ENCODE results near the gene SH3TC2. TPM values are rescaled to one million over a fixed set of nuclear protein-coding genes. Genes with fewer than 3 reads are reported as not detected.

Gene SH3TC2
- total and polyA plus RNA-seq, 10 of the 15 experiments (the other 5 are each of a cell fraction or from before 2014, with no cell fraction given), result not detected

DNA sequence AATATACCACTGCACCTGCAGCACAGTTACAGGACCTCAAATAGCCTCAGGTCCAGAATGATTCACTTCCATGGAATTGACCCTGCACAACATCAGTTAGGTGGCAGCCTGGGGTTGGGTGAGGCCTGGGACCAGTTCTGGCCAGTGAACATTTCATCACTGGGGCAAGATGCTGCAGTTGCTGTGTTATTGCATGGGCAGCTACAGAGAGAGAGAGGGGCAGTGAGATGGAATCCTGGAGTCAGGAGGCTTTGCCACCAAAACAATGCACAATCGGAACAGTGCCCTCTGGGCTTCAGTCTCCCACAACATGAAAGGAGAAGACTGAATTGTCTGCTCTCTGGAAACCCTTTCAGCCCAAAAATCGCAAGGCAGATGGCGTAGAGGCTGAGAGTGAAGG is 51.8 kb downstream of the SH3TC2 start:
- Histone ChIP-seq H4K20me1 (ENCODE audit: control insufficient read depth, insufficient read depth) (no peaks in the 10 kb centered on the region), H3K27me3 (replicated peaks in 1 of 2; ENCODE audit: control insufficient read depth in 2 of 2, insufficient read depth in 2 of 2, low read length in 1 of 2) (no peaks in the 10 kb centered on the region; a peak in 1 of 4 replicates), H2AFZ (ENCODE audit: control insufficient read depth, low read depth, low read length) (no peak overlapping the region), H3K4me1 (ENCODE audit: control insufficient read depth, insufficient read depth, low read length) (no peaks in the 10 kb centered on the region), H3K9ac (ENCODE audit: control insufficient read depth, insufficient read depth, low read length) (no peak overlapping the region), H3K4me3 (no peak overlapping the region), H3K4me2 (ENCODE audit: control insufficient read depth, insufficient read depth) (no peak overlapping the region), H3K36me3 (ENCODE audit: control insufficient read depth in 2 of 2, insufficient read depth in 2 of 2, low read length in 1 of 2) (no peaks in the 10 kb centered on the region), H3K9me3 (replicated peaks; ENCODE audit: control insufficient read depth, insufficient read depth, low read length) (no peaks in the 10 kb centered on the region), H3K27ac (ENCODE audit: control insufficient read depth, insufficient read depth) (no peak overlapping the region), H3K79me2 (ENCODE audit: control insufficient read depth, insufficient read depth, low read length) (no peaks in the 10 kb centered on the region)
- intact Hi-C loops (cut with micrococcal nuclease; ENCODE audit: unreplicated experiment) (no loop called here), in situ Hi-C loops (cut with MboI) (no loop called here)
- FAIRE-seq (no peak), ATAC-seq (no peak), DNase-seq (ENCODE audit: low read depth, low spot score) (no peak)
- ChIA-PET CTCF (interaction anchor here (0.7 to 3.1 kb wide), 3 partner anchors 17 to 280 kb away, joined by 3 to 9 read pairs (median 4); no protein-coding TSS in a partner anchor), POLR2A (no interaction called here), RAD21 (ENCODE audit: unreplicated experiment) (no interaction called here), SMC1A (ENCODE audit: uncharacterized antibody, unreplicated experiment) (interaction anchor here (1.3 kb wide), 1 partner anchor 281 kb away, joined by 4 read pairs; no protein-coding TSS in a partner anchor)
- no TSS peak for BruUV-seq (replicated peaks)
- no peak for TF ChIP-seq RUNX3 (IDR thresholded peaks at IDR 0.05; ENCODE audit: low read length)
- TF ChIP-seq, protein P1, sequence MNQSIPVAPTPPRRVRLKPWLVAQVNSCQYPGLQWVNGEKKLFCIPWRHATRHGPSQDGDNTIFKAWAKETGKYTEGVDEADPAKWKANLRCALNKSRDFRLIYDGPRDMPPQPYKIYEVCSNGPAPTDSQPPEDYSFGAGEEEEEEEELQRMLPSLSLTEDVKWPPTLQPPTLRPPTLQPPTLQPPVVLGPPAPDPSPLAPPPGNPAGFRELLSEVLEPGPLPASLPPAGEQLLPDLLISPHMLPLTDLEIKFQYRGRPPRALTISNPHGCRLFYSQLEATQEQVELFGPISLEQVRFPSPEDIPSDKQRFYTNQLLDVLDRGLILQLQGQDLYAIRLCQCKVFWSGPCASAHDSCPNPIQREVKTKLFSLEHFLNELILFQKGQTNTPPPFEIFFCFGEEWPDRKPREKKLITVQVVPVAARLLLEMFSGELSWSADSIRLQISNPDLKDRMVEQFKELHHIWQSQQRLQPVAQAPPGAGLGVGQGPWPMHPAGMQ (IDR thresholded peaks at IDR 0.05; ENCODE audit: borderline replicate concordance), result no peak
- no peak for TF ChIP-seq EZH2 (IDR thresholded peaks at IDR 0.05; ENCODE audit: borderline replicate concordance, control insufficient read depth, low read depth, low read length)
- WGBS (ENCODE audit: insufficient coverage, insufficient replicate concordance, low lambda C conversion rate, missing lambda C conversion rate), result 5% methylated on average over 3 of the region's 3 CpGs

DNA sequence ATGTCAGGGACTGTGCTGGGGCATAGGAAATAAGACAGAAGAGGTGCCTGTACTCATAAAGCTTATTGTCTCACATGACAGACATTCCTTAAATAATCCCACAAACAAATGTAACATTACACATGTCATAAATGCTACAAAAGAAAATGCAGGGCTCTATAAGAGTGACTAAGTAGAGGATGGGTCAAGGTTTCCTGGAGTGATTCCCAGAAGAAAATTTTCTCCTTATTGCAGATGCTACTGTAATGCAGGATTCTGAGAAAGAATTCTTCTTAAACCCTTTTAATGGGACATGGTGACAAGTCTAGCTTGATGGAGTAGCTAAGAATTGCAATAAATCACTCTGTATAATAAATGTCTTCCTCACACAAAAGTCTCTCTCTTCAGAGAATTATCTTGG is 55.7 kb downstream of the SH3TC2 start:
- DNase-seq (ENCODE audit: low read depth, low spot score), result no peak
- TF ChIP-seq LARP7 (IDR thresholded peaks at IDR 0.05) (no peak), ZZZ3 (IDR thresholded peaks at IDR 0.05; ENCODE audit: control insufficient read depth, insufficient read length, low read depth) (no peak), EGR1 (IDR thresholded peaks at IDR 0.05; ENCODE audit: borderline replicate concordance in 1 of 2, low read depth in 2 of 2, low read length in 2 of 2) (no peak), YBX1 (IDR thresholded peaks at IDR 0.05) (no peak), STAT1 (conservative IDR thresholded peaks at IDR 0.05) (no peak), TAF1 (IDR thresholded peaks at IDR 0.05; ENCODE audit: borderline replicate concordance, low read depth, low read length) (no peak), STAT3 (IDR thresholded peaks at IDR 0.05; ENCODE audit: low read depth, low read length) (no peak), BMI1 (IDR thresholded peaks at IDR 0.05; ENCODE audit: borderline replicate concordance) (no peak), CEBPB (IDR thresholded peaks at IDR 0.05; ENCODE audit: borderline replicate concordance in 1 of 2, low read depth in 2 of 2, low read length in 2 of 2) (no peak), SMARCA5 (IDR thresholded peaks at IDR 0.05) (no peak), GATAD2B (conservative IDR thresholded peaks at IDR 0.05; ENCODE audit: low read depth) (no peak), POU2F2 (IDR thresholded peaks at IDR 0.05; ENCODE audit: borderline replicate concordance, low read depth, low read length) (no peak), NR2F1 (conservative IDR thresholded peaks at IDR 0.05) (no peak)
- TF ChIP-seq, protein P2, sequence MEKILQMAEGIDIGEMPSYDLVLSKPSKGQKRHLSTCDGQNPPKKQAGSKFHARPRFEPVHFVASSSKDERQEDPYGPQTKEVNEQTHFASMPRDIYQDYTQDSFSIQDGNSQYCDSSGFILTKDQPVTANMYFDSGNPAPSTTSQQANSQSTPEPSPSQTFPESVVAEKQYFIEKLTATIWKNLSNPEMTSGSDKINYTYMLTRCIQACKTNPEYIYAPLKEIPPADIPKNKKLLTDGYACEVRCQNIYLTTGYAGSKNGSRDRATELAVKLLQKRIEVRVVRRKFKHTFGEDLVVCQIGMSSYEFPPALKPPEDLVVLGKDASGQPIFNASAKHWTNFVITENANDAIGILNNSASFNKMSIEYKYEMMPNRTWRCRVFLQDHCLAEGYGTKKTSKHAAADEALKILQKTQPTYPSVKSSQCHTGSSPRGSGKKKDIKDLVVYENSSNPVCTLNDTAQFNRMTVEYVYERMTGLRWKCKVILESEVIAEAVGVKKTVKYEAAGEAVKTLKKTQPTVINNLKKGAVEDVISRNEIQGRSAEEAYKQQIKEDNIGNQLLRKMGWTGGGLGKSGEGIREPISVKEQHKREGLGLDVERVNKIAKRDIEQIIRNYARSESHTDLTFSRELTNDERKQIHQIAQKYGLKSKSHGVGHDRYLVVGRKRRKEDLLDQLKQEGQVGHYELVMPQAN (conservative IDR thresholded peaks at IDR 0.05), result no peak

More for the DNA sequence above, 55.7 kb downstream of the SH3TC2 start:
- no peak overlapping the region for H3K4me2 ChIP-seq (ENCODE audit: control insufficient read depth, insufficient read depth)
- CTCF ChIA-PET, result interaction anchor here (0.9 to 3.8 kb wide), 4 partner anchors 28 to 276 kb away, joined by 3 to 16 read pairs (median 4); no protein-coding TSS in a partner anchor
- H2AFZ ChIP-seq (ENCODE audit: control insufficient read depth, low read depth, low read length), result no peak overlapping the region
- SMC1A ChIA-PET (ENCODE audit: uncharacterized antibody, unreplicated experiment), result interaction anchor here (1.2 kb wide), 2 partner anchors 46 to 203 kb away, joined by 3 read pairs; no protein-coding TSS in a partner anchor
- no TSS peak for BruUV-seq (replicated peaks)
- no peak for FAIRE-seq
- no peaks in the 10 kb centered on the region for H3K36me3 ChIP-seq (ENCODE audit: control insufficient read depth in 2 of 2, insufficient read depth in 2 of 2, low read length in 1 of 2)
- intact Hi-C loops (cut with micrococcal nuclease; ENCODE audit: unreplicated experiment), result no loop called here
- ATAC-seq, result no peak
- H3K9me3 ChIP-seq (replicated peaks; ENCODE audit: control insufficient read depth, insufficient read depth, low read length), result no peaks in the 10 kb centered on the region
- H3K9ac ChIP-seq (ENCODE audit: control insufficient read depth, insufficient read depth, low read length), result no peak overlapping the region
- POLR2A ChIA-PET, result no interaction called here
- H3K79me2 ChIP-seq (ENCODE audit: control insufficient read depth, insufficient read depth, low read length), result no peaks in the 10 kb centered on the region
- in situ Hi-C loops (cut with MboI), result no loop called here
- H4K20me1 ChIP-seq (ENCODE audit: control insufficient read depth, insufficient read depth), result no peaks in the 10 kb centered on the region
- RAD21 ChIA-PET (ENCODE audit: unreplicated experiment), result no interaction called here
- H3K4me1 ChIP-seq (ENCODE audit: control insufficient read depth, insufficient read depth, low read length), result no peaks in the 10 kb centered on the region
- no peak overlapping the region for H3K4me3 ChIP-seq
- no peak overlapping the region for H3K27ac ChIP-seq (ENCODE audit: control insufficient read depth, insufficient read depth)
- no peaks in the 10 kb centered on the region; a peak in 1 of 4 replicates for H3K27me3 ChIP-seq (replicated peaks in 1 of 2; ENCODE audit: control insufficient read depth in 2 of 2, insufficient read depth in 2 of 2, low read length in 1 of 2)

Measured in GM12878 (cell line).